AG09309 (cell line): ENCODE measurements around the gene SAMD10.

Experiments used
- DNase-seq: peaks from one replicate; pipeline ENCODE4 v3.0.0-alpha.2; 2010; ENCODE audit warnings: low read depth
- H3K4me3 ChIP-seq: 2 replicates; pipeline ENCODE4 v1.5.1; 2011; ENCODE audit warnings: mild to moderate bottlenecking, low read depth, low read length, moderate library complexity; ENCODE audit not compliant: control insufficient read depth
- CTCF ChIP-seq: IDR thresholded peaks from 2 replicates; pipeline ENCODE4 v1.5.1; 2011; ENCODE audit warnings: mild to moderate bottlenecking, low read depth, low read length, inconsistent platforms; ENCODE audit not compliant: insufficient read depth, control insufficient read depth; ENCODE audit errors: missing control alignments

Gene SAMD10

GRCh38 chr20:63946986-63947637 lies 32.3 kb downstream of the SAMD10 start:
- TF ChIP-seq CTCF: no peak
- no peak for DNase-seq
- H3K4me3 ChIP-seq: no peak overlapping the region

GRCh38 chr20:63945921-63946920 lies 33.2 kb downstream of the SAMD10 start:
- H3K4me3 ChIP-seq: no peak overlapping the region
- no peak for DNase-seq
- TF ChIP-seq CTCF: no peak

GRCh38 chr20:63945031-63945658 lies 34.3 kb downstream of the SAMD10 start:
- no peak for DNase-seq
- no peak for TF ChIP-seq CTCF
- H3K4me3 ChIP-seq: no peak overlapping the region

GRCh38 chr20:63944078-63944941 lies 35.1 kb downstream of the SAMD10 start:
- no peak overlapping the region for H3K4me3 ChIP-seq
- no peak for DNase-seq
- TF ChIP-seq CTCF: no peak

- no peak for TF ChIP-seq CTCF
- no peak overlapping the region for H3K4me3 ChIP-seq
- DNase-seq: no peak
Measured at GRCh38 chr20:63943808-63944077, 35.7 kb downstream of the SAMD10 start.
